T-helper 9 cell (primary cell): ENCODE data around the gene SMIM17.

ENCODE experiments used
- DNase-seq: peaks from one replicate; pipeline ENCODE4 v3.0.0-alpha.2; 2020
- total RNA-seq, 2 donors: gene quantifications; one replicate each; lab custom pipeline; 2026; lab: John Stamatoyannopoulos, UW

The SMIM17 gene
- 0 to 0.24 reads per million in 2 donors for total RNA-seq

DNA sequence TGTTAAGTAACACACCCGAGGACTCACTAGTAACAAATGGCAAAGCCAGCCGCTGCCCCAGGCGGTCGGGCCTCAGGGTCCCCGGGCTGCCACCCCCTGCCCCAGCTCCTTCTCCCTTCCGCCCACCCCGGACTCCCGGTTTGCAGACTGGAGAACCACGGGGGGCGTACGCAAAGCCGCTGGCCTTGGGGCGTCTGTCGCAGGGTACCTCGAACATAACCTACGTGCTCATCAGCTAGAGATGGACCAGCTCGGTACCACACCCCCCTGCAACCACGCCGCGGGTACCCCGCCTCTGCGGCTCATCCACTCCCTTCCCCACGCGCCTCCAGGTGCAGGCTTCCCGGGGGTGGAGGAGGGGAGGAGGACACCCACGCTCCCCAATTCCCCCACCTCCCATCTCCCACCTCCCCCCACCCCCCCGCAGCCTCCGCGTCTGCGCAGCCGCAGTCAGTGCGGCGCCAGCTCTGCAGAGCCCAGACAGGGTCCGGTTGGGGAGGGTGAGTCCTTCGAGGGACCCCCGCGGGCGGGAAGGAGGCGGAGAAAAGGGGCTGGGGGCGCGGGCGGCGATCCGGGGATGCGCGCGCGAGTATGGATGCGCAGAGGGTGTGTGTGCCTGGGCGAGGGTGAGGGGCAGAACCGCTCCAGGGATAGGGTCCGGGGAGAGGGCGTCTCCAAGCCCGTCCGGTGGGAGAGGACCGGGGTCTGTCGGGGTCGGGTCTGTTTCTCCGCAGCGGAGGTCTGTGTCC is at the start of gene SMIM17:
SMIM17 (plus strand) TSS at position 449 of the 749 bp plus-strand sequence. CDS start 2,509 bp downstream, outside the sequence.
- DNase-seq: no peak

- no peak for DNase-seq
These were observed 48.5 kb upstream of the SMIM17 start for GRCh38 chr19:56594446-56594782.

DNA sequence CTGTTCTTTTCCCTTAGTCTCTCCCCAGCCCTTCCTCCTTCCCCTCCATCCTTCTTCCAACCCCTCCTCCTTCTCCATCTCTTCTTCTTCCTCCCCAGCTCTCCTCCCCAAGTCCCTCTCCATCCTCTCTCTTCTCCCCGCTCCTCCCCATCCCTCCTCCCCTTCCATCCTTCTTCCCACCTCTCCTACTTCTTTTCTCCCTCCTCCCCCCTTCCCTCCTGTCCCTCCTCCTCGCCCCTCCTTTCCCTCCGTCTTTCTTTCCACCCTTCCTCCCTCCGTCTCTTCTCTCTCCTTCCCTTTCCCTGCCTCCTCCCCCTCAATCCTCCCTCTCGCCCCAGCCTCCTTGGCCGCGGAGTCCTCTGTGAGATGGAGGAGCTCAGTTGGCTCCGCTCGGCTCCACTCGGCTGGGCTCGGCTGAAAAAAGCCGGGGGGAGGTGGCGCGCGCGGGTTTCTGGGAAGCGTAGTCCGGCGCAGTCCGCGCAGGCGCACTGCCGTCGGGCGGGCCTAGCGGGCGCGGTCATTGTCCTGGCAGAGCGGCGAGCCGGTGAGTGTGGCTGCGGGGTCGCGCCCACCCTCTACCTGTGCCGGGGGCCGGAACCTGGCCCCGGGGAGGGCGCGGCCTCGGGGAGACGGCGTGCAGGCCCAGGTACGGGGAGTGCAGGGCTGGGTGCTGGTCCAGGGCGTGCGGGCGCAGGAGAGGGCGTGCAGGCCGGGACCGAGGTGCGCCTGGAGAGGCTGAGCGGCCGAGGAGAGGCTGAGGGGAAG is 48.0 kb upstream of the SMIM17 start, which contains the start of gene ZNF71:
ZNF71 (plus strand) TSS at position 520 of the 765 bp plus-strand sequence. CDS start 6,257 bp downstream, outside the sequence.
- DNase-seq: peak; percentile 71

DNA sequence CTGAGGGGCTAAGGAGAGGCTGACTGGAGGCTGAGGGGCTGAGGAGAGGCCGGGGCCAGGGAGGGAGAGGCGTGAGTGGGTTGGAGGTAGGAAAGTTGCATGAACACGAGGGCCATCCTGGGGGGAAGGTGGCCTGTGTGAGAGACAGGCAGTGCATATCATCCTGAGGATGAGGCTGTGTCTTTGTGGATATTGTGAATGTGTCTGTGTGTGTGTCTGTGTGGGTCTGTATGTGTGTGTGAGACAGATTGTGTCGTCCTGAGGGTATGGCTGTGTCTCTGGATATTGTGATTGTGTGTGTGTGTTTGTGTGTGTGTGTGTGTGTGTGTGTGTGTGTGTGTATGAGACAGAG is 47.4 kb upstream of the SMIM17 start:
- no peak for DNase-seq

GRCh38 chr19:56596676-56597075 is 46.3 kb upstream of the SMIM17 start:
- no peak for DNase-seq

- no peak for DNase-seq
These were observed 45.3 kb upstream of the SMIM17 start for GRCh38 chr19:56597696-56598095.

- DNase-seq: no peak
These were observed 41.6 kb upstream of the SMIM17 start for GRCh38 chr19:56601375-56601774.

DNA sequence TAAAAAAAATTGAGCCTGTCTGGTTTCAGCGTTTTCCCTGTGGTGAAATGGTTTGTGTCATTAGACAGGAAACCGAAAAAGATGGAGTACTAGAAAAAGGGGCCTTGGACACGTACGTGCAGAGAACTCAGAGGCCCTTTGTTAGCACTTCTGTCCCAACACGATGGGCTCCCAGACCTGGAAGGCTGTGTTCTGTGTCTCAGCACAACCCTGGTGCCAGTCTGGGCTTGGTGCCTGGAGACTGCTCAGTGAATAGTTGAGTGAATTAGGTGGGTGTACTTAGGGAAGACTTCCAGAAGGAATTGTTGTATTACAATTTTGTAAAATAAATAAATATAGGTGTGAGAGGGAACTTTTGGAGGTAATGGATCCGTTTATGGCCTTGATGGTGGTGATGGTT is 39.1 kb upstream of the SMIM17 start:
- no peak for DNase-seq

GRCh38 chr19:56608274-56608964 is 34.5 kb upstream of the SMIM17 start:
- no peak for DNase-seq

DNA sequence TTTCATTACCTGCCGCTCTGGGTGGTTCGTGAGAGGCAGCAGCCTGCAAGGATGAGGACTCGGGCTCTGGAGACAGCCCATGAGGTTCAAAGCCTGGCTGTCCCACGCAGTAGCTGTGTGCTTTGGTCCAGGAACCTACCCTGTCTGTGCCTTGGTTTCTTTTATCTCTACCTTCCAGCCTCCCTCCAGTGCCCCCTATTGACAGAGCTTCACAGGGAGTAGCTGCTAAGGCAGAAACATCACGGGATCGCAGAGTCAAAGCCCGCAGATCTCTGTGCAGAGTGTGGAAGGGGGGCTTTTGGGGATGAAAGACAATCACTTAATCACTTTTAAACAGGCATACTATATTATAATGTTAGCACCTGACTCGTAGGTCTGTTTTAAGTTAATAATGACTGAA is 31.7 kb upstream of the SMIM17 start:
- DNase-seq: no peak

DNA sequence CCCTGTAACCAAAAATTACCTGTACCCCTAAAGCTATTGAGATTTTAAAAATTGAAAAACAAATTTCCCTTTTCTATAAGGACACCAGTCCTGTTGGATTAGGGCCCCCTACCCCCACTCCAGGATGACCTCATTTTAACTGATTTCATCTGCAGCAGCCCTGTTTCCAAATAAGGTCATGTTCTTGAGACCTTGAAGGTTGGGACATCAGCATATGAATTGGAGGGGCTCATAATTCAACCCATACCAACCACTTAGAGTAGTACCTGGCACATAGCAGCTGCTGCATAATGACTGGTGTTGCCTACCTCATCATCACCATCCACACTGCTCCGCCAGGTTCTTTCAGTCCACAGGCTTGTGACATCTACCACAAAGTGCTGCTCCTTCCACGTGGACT is 30.2 kb upstream of the SMIM17 start:
- DNase-seq: no peak

DNA sequence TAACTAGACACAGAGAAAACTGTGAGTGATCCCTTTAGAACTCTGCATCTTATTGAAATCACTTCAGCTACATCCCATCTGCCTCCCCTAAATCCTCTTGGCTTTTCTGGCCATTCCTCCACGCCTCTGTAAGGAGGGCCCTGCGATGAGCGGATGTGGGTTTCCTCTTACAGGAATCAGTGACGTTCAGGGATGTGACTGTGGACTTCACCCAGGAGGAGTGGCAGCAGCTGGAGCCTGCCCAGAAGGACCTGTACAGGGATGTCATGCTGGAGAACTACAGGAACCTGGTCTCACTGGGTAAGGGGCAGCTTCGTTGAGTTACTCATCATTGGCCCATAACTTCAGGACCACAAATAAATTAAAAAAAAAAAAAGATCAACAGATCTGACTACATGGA is 29.3 kb upstream of the SMIM17 start:
- DNase-seq: no peak

GRCh38 chr19:56617531-56617930 is 25.4 kb upstream of the SMIM17 start:
- no peak for DNase-seq

GRCh38 chr19:56619121-56619520 is 23.8 kb upstream of the SMIM17 start:
- DNase-seq: no peak

DNA sequence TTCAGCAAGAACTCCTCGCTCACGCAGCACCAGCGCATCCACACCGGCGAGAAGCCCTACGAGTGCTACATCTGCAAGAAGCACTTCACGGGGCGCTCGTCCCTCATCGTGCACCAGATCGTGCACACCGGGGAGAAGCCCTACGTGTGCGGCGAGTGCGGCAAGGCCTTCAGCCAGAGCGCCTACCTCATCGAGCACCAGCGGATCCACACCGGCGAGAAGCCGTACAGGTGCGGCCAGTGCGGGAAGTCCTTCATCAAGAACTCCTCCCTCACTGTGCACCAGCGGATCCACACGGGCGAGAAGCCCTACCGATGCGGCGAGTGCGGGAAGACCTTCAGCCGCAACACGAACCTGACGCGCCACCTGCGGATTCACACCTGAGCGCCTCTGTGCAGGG is 20.6 kb upstream of the SMIM17 start:
- DNase-seq: no peak

GRCh38 chr19:56623006-56623405 is 20.0 kb upstream of the SMIM17 start:
- no peak for DNase-seq

GRCh38 chr19:56625708-56626107 is 17.3 kb upstream of the SMIM17 start:
- no peak for DNase-seq

- DNase-seq: no peak
These were observed 9.9 kb upstream of the SMIM17 start for GRCh38 chr19:56633021-56633420.

DNA sequence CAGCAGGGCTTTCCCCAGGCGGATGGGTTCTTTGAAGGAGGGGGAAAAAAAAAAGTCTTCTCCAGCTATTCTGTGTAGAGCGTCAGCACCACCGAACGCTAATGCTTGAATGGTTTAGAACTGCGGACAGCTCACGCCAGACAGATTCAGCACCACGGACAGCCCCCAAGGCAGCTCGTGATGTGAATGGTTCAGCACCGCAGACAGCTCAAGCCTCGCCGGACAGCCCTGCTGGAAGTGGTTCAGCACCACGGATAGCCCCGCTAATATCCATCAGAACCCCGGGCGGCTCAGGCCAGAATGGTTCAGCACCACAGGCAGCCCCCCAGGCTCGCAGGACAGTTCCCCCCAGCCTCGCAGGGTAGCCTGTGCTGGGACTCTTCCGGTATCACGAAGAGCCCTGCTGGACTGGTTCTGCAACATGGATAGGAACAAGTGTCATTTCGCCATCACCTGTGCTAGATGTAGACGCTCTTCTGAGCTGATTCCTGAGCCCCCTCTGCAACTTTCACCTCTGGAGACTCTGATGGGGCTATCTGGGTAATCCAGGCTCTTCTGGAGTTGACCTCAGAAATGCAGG is 4.9 kb upstream of the SMIM17 start:
- no peak for DNase-seq

GRCh38 chr19:56639217-56639616 is 3.7 kb upstream of the SMIM17 start:
- no peak for DNase-seq

GRCh38 chr19:56643460-56643955 is 549 bp downstream of the SMIM17 start:
- DNase-seq: no peak

- no peak for DNase-seq
These were observed 11.2 kb downstream of the SMIM17 start for GRCh38 chr19:56654151-56654550.
